PC-9 (cell line): ENCODE measurements around the gene DLGAP1.

Experiments used
- EZH2 ChIP-seq: fragments of 200-600 bp; sonication (generic); IDR thresholded peaks from 2 replicates; pipeline ENCODE4 v1.8.0; 2017; ENCODE audit warnings: antibody characterized with exemption, low read depth
- TF ChIP-seq, protein P1 (sequence below): fragments of 200-600 bp; sonication (generic); conservative IDR thresholded peaks from 2 replicates; pipeline ENCODE4 v1.6.1; 2017; ENCODE audit warnings: mixed run types, antibody characterized with exemption, mild to moderate bottlenecking, moderate library complexity

DNA sequence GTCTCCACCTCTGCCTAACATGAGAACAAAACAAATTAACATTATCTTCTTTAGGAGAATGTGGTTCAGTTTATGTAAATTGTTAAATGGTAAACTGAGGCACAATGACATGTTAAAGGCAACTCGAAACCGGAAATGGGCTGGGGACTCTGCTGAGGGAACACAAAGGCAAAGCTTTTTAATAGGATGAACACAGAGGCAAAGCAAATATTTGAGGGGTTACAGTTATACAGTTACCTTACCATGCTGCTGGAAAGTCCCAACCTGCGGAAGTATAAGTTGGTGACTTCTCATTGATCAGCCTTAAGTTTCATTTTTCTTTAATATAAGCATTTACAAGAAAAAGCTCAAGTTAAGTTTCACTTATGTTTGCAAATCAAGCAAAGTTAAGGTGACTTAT, 195.0 kb downstream of the DLGAP1 start:
- TF ChIP-seq, protein P1, sequence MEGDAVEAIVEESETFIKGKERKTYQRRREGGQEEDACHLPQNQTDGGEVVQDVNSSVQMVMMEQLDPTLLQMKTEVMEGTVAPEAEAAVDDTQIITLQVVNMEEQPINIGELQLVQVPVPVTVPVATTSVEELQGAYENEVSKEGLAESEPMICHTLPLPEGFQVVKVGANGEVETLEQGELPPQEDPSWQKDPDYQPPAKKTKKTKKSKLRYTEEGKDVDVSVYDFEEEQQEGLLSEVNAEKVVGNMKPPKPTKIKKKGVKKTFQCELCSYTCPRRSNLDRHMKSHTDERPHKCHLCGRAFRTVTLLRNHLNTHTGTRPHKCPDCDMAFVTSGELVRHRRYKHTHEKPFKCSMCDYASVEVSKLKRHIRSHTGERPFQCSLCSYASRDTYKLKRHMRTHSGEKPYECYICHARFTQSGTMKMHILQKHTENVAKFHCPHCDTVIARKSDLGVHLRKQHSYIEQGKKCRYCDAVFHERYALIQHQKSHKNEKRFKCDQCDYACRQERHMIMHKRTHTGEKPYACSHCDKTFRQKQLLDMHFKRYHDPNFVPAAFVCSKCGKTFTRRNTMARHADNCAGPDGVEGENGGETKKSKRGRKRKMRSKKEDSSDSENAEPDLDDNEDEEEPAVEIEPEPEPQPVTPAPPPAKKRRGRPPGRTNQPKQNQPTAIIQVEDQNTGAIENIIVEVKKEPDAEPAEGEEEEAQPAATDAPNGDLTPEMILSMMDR = no peak
- TF ChIP-seq EZH2 = no peak
